HG02678 (cell line): ENCODE measurements around the gene GTPBP4.
A peak's percentile ranks its signal among the peaks of the same experiment; 100 is the strongest.

Source experiments
- ATAC-seq: cut with Tn5 transposase; IDR thresholded peaks from one replicate; pipeline ENCODE4 v1.9.1; 2021; ENCODE audit warnings: mild to moderate bottlenecking, moderate library complexity; ENCODE audit not compliant: unreplicated experiment

The GTPBP4 gene

DNA sequence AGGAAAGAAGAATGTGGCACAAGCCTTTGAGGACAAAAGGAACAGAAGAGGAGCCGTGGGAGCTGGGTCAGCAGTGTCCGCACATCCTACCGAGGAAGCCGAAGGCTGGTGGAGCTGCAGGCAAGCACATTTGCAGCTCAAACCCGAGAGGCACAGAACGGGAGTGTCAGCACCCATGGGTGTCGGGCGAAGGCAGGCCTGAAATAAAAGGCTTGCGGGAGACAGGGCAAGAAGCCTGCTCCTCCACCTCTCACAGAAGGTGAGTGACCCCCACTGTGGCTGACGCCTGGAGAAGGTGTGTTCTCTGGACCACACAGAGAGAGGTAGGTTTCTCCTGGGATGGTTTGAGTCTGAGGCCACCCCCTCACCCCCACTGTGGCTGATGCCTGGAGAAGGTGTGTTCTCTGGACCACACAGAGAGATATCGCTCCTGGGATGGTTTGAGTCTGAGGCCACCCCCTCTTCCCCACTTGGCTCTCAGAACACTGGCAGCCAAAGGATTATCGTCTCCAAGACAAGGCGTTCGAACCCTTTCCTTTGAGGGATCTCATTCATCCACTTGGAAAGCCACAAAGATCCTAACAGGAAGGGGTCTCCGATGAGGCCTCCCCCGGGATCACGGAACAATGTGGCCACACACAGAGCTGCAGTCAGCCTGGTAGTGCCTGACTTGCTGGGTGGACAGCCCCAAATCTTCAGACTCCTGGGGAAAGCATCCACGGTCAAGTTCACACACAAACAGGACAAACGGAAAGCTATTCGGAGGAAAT is 21.6 kb upstream of the GTPBP4 start:
- no peak for ATAC-seq

DNA sequence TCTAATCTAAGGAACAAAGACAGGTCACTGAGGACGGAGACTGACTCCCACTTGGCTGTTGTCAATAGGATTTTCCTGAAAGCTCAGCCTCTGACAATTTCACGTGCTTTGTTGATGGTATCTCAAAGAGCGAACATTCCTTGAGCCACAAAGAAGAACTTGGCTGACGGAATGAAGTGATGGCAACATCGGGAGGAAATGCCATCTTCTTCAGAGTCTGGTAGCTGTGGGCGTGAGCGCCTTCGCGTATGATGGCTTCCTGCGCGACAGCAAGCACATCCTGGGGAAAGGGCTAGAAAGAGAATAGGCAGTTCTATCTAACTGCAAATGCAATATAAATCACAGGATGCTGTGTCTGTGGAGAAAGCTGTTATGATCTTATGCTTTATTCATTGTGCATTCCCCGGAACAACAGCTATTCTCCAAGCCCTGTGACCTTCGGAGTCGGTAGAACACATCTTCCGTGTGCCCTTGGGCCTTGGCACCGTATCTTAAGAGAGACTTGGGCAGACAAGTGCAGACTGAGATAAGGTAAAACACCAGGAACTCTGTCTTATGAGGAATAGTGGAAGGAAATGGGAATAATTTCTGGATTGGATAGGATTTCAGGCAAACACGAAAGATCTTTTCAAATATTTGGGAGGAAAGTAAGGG is 19.6 kb upstream of the GTPBP4 start:
- ATAC-seq, result no peak

DNA sequence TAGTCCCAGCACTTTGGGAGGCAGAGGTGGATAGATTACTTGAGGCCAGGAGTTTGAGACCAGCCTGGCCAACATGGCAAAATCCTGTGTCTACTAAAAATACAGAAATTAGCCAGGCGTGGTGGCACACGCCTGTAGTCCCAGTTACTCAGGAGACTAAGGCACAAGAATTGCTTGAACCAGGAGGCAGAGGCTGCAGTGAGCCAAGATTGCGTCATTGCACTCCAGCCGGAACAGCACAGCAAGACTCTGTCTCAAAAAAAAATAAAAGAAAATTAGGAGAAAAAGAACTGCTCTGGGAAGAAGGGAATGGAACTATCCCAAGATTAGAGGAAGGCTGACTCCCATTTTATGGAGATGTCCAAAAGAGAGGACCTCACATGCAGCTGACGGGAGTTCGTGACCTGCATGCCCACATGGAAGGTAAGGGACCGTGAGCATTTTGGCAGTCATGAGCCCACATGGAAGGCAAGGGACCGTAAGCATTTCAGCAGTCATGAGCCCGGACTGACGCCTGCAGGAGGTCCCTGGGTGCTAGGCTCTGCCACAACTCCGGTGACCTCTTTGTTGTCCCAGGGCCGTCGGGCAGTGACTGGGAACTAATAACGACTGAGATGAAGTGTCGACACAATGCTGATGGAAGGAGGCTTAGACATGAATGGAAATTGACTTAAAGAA is 18.6 kb upstream of the GTPBP4 start:
- ATAC-seq, result no peak

DNA sequence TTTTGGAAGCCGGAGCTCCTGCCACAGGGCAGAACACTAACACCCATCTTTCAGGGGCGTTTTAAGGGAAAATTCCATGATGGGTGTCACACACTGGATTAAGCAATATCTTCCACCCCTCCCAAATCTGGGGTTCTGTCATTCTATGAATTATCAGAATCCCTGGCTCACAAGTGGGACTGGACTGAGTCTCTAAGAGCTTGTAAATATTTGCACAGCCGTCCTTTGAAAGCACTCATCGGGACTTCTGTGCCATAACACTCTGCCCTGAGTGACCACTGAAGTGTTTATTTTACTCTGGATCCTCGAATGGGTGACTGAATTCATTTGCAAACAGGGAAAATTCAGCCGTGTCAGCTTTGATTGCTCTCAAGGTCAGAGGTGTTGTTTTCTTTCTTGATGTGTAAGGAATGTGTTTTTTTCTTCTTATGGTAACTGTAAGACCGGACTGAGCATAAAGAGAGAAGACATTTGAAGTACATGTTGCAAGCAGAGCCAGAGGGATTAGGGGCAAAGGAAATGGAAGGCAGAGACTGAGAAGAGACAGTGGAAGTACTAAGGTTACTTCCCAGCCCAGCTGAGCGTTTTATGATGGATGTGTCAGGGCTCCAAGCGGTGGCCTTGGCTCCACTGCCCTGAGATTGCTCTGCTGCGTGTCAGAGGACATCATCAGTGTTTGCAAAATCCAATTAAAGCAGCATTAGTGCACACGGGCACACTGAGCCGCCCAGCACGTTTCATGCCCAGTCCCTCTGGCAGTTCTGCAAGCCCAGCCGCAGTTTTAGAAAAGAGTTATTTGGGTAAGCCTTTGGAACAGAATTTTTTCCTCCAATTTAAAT is 17.7 kb upstream of the GTPBP4 start:
- ATAC-seq, result no peak

DNA sequence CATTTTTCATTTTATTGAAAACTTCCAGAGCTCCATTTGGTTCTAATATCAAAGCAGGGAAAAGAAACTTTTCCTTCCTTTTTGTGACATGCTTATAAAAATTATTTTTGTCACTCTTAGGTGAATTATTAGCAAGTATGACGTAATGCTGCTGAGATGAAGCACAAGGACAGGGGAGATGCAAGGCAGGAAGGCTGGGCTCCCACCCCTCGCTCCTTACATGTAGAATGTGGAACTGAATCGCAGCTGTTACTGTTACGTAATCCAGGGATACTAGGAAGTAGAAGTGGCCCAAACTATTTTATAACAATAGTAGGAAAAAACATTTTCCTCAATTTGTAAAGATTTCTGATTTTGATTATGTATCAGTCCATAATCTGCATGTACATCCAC is 17.1 kb upstream of the GTPBP4 start:
- no peak for ATAC-seq

DNA sequence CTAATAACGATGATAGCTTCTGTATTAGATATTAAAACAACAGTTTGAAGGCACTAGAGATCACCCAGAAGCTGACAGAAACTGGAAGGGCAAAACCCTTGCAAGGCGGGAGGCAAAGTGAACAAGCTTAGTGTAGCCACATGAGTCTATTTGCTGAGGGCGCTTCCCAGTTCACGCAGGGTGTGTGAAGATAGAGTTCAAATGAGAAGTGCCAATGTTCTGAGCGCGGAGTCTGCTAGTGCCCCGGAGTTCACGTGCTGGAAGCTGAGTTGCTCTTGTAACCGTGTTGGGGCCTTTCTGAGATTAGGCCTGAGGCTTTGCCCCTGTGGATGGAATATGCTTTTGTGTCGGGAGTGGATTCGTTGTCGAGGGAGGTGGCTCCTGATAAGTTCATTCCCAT is 16.6 kb upstream of the GTPBP4 start:
- ATAC-seq, result no peak

DNA sequence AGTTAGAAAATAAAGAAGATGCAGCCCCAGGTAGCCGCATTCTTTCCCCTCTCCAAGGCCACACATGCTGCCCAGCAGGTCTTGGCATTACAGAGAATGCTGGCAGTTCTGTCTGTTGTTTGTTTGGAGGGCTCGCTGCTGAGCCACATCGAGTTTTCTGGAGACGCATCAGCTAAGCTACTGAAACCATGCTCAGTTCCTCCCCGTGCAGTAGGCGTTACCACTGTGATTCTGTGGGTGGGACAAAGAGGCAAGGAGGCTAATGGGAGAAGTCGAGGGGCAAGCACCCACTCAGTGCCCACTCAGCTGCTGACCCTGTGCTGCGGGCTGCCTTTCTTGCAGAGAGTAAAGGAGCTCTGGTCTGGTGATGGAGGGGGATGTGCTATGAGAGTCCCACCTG is 15.5 kb upstream of the GTPBP4 start:
- ATAC-seq, result no peak

DNA sequence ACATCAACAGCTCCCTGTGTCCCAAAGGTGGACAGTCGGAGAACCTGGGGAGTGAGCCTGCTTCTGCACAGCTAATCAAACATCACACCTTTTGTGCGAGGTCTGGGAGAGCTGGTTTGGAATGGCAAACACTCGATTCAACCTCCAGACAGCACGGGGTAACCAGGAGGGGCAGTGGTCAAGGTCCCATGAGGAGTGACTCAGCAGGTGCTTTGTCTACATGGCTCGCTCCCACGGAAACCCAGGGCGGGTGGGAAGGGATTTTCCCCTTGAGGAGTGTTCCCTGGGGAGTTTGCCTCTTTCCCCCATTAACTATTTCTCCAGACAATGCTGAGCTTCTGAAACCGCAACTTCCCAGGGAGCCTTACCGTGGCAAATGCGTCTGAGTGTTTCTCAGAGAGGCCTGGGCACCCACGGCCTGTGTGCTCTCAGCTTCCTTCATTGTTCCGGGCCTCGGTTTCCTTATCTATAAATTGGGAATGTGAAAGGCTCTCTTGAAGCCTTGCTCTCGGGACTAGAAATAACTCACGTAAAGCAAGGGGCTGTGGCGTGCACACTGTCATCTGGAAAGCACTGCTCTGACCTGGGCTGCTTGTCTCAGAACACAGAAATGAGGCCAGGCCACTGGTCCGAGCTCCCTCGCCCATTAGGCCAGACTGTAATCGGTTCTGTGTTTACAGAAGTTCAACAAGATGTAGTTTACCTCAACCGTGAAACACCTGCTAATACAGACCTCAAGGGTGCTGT is 14.0 kb upstream of the GTPBP4 start:
- peak; percentile 40 for ATAC-seq

DNA sequence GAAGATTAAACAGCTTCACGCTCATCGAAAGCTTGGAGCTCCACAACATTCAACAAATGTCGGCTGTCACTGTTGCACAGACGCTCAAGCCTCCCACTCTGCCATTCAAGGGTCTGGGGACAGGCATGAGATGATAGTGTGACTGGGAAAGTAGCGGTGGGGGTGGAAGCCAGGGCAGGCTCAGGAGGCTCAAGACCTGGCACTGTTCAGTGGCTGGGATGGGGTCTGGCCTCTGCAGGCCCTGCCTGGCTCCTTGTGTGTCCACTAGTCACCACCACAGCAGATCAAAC is 13.5 kb upstream of the GTPBP4 start:
- no peak for ATAC-seq

DNA sequence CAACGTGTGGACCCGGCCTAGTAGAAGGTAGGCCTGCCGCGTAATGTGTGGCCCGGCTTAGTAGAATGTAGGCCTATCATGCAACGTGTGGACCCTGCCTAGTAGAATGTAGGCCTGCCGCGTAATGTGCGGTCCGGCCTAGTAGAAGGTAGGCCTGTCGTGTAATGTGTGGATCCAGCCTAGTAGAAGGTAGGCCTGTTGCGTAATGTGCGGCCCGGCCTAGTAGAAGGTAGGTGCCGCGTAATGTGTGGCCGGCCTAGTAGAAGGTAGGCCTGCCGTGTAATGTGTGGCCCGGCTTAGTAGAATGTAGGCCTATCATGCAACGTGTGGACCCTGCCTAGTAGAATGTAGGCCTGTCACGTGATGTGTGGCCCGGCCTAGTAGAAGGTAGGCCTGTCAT is 11.9 kb upstream of the GTPBP4 start:
- no peak for ATAC-seq

DNA sequence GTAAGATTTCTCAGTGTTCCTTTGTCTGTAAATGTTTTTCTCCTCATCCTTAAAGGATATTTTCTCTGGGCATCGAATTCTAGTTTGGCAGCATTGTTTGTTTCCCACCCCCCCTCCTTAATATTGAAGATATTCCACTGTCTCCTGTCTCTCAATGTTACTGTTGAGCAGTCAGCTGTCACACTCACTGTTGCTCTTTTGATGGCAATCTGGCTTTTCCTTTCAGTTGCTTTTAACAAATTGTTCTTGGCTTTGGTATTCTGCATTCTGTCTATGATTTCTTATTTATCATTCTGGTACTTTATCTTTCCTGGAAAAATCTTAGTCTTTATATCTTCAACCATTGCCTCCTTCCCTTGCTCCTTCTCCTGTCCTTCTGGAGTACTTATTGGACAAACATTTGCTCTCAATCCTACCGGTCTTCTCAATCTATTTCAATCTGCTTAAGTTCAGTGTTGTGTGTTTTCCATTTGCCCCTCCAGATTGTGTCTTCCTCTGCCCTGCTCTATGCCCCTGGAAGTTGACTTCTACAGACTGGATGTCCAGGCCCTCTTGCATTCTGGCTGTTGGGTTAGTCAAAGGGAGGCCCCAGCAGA is 9.3 kb upstream of the GTPBP4 start:
- ATAC-seq, result no peak

DNA sequence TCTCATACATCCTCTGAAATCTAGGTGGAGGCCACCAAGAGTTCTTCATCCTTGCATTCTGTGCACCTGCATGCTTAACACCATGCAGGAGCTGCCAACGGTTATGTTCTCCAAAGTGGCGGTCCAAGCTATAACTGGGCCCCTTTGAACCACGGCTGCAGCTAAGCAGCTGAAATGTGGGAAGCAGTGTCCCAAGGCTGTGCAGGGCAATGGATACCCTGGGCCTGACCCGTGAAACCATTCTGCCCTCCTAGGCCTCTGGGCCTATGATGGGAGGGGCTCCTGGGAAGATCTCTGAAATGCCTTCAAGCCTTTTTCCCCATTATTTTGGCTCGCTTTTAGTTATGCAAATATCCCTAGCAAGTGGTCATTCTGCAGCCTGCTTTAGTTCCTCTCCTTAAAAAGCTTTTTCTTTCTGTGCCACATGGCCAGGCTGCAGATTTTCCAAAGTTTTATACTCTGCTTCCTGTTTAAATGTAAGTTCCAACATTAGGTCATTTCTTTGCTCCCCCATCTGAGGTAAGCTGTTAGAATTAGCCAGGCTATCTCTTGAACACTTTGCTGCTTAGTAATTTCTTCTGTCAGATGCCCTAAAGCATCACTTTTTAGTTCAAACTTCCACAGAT is 7.7 kb upstream of the GTPBP4 start:
- ATAC-seq, result no peak

DNA sequence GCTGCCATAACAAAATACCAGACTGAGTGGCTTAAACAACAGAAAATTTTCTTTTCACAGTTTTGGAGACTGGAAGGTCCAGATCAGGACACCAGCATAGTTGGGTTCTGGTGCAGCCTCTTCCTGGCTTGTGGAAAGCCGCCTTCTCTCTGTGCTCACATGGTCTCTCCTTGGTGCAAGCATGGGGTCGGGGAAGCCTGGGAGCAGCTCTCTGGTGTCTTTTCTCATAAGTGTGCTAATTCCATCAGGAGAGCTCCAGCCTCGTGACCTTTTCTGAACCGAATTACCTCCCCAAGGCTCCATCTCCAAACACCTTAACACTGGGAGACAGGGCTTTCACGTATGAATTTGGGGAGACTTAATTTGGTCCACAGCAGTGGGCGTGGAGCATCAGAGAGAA is 4.8 kb upstream of the GTPBP4 start:
- ATAC-seq, result no peak

DNA sequence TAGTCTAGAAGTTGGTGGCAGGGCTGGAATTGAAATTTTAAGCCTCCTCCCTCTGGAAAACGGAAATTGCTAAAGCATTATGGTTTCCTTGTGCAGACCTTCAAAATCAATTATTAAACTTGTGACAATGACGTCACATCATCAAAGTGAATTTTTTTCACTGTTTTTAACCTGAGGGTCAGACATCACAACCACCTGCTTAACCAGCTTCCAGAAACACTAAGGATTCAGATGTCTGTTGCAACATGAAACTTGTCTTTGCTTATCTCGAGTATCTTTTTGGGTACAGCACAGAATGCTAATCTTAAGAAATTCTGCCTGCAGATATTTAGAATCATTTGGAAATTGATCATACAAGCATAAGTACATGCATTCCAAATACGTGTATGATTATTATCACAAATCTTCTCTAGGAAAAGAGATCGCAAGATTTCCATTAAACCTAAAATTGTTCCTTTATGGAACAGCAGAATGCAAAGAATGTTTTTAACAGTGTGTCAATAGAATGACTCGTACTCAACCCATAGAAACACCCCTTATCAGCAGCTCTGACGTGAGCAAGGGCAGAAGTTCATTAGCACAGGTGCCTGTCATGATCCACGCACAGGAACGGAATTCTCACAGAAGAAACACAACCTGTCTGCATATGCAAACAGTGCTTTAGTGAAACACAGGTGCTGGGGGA is 4.1 kb upstream of the GTPBP4 start:
- ATAC-seq, result no peak

DNA sequence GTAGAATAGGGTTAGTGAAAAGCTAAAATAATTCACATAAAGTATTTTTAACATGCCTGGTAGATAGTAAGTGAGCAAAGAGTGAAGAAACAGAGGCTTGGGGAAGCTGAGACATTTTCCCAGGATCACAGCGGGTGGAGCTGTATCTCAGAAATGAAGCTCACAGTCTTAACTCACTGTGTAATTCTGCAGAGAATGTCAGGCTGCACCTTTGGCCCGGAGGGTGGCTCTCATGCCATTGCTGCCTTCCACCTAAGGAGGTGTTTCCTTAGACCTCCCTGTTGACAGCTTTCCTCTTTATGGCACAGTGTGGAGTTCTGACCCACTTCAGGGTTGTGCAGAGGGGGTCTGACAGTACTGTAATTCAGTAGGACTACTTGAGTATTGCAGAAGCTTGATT is 2.9 kb upstream of the GTPBP4 start:
- no peak for ATAC-seq

DNA sequence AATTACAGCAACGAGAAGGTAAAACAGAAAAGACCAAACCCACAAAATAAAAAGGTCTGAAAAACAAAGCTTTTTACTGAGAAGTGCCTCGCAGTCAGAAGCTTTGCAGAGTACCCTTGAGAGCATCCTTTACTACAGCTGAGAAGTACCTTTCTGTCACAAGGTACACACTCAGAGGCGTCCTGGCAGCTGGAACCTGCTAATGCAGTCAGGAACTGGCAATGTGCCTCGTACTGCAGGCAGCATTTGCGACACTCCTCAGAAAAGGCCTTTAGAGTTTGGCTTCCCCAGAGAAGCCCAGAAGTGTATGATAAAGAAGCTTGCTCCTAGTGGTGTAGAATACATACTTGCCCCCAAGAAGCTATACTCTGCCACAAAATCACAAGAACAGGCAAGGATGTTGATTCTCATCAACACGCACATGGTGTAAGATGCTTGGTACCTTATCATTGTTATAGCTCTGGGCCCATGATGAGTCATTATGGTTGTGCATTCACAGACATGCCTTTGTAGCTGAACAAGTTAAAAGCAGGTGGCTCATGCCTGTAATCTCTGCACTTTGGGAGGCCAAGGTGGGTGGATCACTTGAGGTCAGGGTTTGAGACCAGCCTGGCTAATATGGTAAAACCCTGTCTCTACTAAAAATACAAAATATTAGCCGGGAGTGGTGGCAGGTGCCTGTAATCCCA is 2.0 kb upstream of the GTPBP4 start:
- ATAC-seq, result no peak

DNA sequence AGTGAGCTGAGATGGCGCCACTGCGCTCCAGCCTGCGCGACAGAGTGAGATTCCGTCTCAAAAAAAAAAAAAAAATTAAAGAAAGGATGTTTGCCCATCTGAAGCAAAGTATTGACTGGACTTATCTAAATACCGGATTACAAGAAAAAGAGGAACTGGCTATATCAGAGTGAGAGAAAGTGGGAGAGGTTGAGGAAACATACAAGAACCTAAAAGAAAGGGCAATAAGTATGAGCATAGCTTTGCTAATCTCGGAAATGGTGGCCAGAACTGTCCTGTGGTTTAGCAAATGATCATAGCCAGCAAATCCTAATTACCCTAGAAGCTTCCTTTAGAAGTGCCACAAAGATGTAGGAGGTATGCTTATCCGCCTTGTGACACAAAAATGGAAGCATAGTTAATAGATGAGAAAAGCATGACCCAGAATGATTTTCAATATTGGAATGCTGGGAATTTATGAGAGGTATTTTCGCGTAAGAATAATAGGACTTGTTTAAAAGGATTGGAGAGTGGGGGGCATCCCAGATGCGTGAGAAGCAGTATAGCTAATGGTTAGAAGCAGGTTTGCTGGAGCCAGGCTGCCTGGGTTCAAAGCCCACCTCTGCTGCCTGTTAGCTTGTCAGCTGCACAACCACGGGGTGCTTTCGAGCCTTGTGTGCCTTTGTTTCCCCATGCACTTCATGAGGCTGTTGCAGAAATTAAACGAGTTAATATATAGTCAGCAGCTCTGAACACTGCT is 1.2 kb upstream of the GTPBP4 start:
- no peak for ATAC-seq

DNA sequence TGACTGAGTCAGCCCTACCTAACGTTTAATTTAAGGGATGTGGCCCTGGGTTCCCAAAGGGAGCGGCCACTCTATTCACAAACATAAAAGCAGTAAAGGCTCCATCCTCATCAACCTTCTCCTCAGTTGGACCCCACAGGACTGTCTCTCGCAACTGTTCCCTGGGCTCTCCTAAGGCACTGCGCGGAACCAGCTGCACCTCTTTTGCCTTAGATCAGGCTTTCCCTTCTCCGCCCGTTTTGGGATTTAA is 689 bp upstream of the GTPBP4 start:
- ATAC-seq, result no peak
